HL-60/S4 treated with phorbol 12-myristate 13-acetate at 8.2 ng/mL for 4 days and 3 days (cell line): ENCODE results near the gene KCTD2.

Experiments used
- in situ Hi-C: fragments of 300-500 bp; cut with MboI; formaldehyde crosslinking; loops from 2 replicates; pipeline ENCODE4 v1.15.0; 2022; ENCODE audit warnings: low sequenced_read_pairs

KCTD2 gene

DNA sequence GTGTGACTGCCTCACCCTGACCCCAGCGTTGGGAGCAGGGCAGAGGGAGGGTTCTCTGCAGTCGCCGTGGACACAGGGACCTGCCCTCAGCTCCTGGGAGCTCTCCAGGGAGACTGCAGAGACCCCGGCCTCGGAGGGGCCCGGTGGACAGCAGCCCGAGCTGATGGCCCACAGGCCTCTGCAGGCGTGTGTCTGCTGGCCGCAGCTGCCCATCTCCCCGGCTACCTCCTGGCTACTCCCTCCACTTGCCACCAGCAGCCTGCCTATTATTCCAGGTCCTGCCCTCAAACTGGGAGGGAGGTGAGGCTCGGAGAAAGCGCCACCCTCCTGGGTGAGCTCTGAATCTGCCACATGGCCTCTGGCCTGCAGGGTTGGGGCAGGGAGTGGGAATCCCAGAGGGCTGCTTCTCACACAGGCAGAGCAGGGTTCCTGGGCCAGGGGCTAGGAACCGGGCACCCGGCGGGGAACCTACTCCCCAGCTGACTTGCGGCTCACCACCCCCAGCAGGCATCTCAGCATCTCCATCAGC is 47.9 kb downstream of the KCTD2 start:
- in situ Hi-C loops = no loop called here

- in situ Hi-C loops = no loop called here
These were observed 49.1 kb downstream of the KCTD2 start for GRCh38 chr17:75096082-75096625.

- in situ Hi-C loops = no loop called here
These were observed 50.8 kb downstream of the KCTD2 start for GRCh38 chr17:75097865-75098264.

- in situ Hi-C loops = no loop called here
These were observed 51.8 kb downstream of the KCTD2 start for GRCh38 chr17:75098861-75099260.

GRCh38 chr17:75099881-75100595 is 53.0 kb downstream of the KCTD2 start:
- in situ Hi-C loops = no loop called here

DNA sequence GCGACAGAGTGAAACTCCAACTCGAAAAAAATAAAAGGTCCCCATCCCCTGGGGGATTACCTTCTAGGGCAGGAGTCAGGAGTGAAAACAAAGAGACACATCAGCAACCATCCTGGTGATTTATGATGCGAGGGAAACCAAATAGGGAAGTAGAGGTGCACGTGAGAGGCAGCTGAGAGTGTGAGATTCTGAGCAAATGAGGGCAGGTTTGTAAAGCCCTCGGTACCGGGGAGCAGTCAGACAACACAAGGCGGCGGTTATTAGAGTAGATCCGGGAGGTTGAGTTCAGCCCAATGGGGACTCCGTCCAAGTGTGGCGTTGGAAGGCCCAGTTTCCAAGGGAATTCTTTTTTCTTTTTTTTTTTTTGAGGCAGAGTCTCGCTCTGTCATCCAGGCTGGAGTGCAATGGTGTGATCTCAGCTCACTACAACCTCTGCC is 55.4 kb downstream of the KCTD2 start:
- in situ Hi-C loops = no loop called here

DNA sequence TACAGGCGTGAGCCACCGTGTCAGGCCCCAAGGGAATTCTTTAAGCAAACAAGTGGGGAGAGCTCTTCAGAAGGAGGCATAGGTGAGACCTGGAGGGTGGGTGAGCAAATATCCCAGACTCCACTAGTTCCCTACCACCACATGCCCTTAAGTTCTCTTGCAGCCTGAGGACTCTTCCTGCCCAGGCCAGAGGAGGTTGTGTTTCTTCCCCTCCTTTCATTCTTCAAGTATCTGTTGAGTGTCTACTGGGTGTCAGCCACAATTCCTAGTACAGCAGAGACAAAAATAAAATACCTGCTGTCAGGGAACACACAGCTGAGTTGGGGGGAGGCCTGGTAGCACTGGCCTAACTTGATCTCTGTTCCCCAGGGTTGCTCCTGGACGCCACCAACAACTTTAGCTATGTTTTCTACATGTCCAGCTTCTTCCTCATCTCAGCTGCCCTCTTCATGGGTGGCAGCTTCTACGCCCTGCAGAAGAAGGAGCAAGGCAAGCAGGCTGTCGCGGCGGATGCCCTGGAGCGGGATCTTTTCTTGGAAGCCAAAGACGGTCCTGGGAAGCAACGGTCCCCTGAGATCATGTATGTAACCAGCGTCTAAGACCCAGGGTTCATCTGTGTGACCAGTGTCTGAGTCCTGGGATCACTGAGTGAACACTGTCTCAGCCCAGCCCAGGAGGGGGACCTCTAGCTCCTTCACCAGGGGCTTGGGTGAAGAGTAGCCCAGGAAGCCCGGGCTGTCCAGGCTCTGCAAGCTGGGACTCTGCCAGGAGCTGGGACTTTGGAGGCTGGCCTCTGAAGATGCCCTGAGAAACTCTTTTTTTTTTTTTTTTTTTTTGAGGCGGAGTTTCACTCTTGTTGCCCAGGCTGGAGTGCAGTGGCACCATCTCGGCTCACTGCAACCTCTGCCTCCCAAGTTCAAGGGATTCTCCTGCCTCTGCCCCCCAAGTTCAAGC is 56.9 kb downstream of the KCTD2 start:
- in situ Hi-C loops = no loop called here

GRCh38 chr17:75105126-75106080 is 58.4 kb downstream of the KCTD2 start:
- in situ Hi-C loops = no loop called here

DNA sequence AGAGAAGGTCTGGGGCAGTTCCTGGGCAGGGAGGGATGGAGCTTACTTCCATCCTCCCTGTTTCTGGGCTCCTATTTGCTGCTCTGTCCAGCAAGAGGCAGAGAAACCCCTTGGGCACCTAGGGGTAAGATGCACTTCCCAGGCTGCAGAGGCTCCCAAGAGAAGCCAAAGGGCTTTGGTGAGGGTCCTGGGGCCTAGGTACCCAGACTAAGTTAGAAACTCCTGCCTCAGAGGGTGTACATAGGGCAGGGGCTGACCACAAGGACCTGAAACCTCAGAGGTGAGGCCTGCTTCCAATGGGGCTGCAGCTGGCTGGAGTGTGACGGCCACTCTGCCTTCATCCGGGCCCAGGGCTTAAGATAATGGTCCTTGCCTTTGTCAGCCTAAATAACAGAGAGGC is 61.2 kb downstream of the KCTD2 start:
- in situ Hi-C loops = no loop called here

DNA sequence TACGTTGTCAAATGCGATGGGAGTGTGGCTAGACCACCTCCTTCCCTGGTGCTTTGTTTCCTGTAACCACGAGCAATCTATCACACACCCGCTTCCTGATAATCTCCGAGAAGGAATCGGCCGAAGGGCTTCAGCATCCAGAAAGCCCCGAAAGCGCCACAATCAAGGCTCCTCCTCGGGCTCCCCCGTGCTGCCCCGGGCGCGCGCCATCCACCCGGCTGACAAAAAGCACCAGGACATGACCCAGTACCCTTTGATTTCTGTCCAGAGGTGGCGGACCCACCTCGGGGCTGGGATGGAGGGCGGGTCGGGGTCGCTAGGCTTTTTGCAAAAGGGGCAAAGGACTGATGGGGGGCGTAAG is 62.0 kb downstream of the KCTD2 start:
- in situ Hi-C loops = no loop called here

DNA sequence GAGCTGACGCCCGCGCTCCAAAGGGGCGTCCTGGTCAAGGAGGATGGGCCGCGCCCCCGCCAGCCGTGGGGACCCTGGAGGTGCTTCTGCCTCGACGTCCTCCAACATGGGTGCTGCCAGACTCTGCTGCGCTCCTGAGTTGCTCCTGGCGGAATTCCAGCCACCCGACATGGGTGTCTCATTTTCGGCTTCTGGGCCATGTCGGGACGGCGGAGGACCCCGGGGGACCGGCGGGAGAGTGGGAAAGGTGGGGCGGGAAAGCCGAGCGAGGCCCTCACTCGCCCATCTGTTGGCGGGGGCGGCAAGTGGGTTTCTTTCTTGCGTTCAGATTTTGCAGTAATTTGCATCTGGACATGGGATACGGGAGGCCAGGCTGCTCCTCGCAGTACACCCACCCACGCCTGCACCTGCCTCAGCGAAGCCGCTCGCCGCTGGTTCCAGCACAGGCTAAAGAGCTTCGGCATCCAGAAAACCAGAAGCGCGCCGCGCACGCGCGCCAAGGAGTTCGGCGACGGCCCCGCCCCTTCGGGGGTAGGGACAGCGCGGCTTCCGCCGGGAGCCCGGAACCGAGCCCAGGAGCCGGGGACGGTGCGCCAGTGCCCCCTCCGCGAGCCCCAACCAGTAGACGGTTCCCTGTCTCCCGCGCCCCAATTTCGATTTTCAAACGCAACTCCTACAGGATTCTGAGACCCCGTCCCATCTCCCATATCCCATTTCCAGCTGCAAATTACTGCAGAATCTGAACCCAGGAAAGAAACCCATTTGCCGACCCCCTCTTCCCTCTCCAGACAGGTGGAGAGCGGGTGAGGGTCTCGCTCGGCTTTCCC is 62.6 kb downstream of the KCTD2 start, which contains the start of gene ARMC7:
ARMC7 (plus strand) TSS at position 563 of the 827 bp plus-strand sequence. CDS start 320 bp downstream, outside the sequence.
- in situ Hi-C loops = no loop called here

DNA sequence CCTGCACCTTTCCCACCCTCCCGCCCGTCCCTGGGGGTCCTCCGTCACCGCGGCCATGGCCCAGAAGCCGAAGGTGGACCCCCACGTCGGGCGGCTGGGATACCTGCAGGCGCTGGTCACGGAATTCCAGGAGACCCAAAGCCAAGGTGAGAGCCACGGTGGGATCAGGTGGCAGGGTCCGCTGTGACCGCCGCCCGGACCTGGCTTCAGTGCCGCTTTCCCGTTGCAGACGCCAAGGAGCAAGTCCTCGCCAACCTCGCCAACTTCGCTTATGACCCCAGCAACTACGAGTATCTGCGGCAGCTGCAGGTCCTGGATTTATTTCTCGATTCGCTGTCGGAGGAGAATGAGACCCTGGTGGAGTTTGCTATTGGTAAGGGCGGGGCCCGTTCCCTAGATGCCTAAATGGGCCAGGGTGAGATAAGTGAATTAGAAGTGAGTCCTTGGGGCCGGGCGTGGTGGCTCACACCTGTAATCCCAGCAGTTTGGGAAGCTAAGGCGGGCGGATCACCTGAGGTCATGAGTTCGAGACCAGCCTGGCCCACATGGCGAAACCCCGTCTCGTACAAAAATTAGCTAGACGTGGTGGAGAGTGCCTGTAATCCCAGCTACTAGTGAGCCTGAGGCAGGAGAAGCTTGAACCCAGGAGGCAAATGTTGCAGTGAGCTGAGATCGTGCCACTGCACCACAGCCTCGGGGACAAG is 63.4 kb downstream of the KCTD2 start:
- in situ Hi-C loops = no loop called here

- in situ Hi-C loops = no loop called here
These were observed 64.8 kb downstream of the KCTD2 start for GRCh38 chr17:75111777-75112335.

DNA sequence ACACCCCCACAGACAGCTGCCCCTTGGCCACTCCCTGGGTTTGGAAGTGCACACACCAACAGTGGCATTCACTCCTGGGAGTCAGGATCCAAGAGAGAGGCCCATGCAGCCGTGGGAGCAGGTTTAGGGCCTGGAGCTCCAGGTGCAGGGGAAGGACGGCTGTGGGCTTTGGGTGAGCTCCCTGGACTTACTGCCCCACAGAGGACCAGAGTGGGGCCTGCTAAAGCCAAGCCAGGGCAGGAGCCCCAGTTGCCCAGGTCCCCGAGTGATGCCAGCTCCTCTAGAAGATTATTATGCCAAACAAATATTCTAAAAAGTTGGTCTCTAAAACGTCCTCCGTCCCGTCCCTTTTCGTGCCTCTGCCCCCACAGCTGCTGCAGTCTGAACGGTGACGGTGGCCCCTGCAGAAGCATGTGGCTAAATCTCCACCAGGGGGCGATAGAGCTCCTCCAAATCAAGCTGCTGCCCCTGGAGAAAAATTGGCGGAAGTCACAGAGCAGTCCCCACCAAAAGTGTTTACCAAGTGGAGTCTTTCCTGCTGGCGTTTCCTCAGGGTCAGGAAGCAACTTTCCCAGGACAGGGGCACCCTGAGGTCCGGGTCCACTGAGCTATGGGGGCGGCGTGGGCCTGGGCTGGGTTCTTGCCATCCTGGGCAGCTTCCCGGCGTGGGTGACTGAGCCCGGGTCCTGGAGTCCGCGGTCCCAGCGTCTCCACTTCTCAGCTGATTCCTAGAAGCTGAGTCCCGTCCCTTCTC is 67.0 kb downstream of the KCTD2 start:
- in situ Hi-C loops = no loop called here

GRCh38 chr17:75114552-75115314 is 67.7 kb downstream of the KCTD2 start:
- in situ Hi-C loops = no loop called here
